Lung (tissue), 12 donors: Measurements from ENCODE around the gene HSPA6. TPM values are rescaled to one million over a fixed set of nuclear protein-coding genes. Genes with fewer than 3 reads are reported as not detected.
A peak's percentile ranks its signal among the peaks of the same experiment; 100 is the strongest.

ENCODE experiments used
- ATAC-seq: fragments of 200-7000 bp; cut with Tn5 transposase; one replicate; pipeline ENCODE4 v1.9.1; 2020; ENCODE audit warnings: moderate number of reproducible peaks; ENCODE audit not compliant: insufficient read depth, low FRiP score
- DNase-seq, 3 donors: peaks; one replicate each; pipeline ENCODE4 v3.0.0-alpha.2; 2013 to 2017
- H3K27ac ChIP-seq, 2 donors: one replicate each; pipeline ENCODE4 v1.5.1; 2013; ENCODE audit warnings: mild to moderate bottlenecking in 2 of 2, moderate library complexity in 2 of 2, control low read depth in 1 of 2, inconsistent platforms in 1 of 2, low read depth in 1 of 2, low read length in 1 of 2
- H3K27me3 ChIP-seq, 3 donors: one replicate each; pipeline ENCODE4 v1.5.1; 2013; ENCODE audit warnings: low read length in 2 of 3; ENCODE audit not compliant: control insufficient read depth in 3 of 3, insufficient read depth in 3 of 3
- H3K36me3 ChIP-seq, 4 donors: one replicate each; pipeline ENCODE4 v1.5.1; 2013; ENCODE audit warnings: low read length in 4 of 4, mild to moderate bottlenecking in 1 of 4, moderate library complexity in 1 of 4; ENCODE audit not compliant: control insufficient read depth in 4 of 4, insufficient read depth in 4 of 4
- H3K4me1 ChIP-seq, 5 donors: one replicate each; pipeline ENCODE4 v1.5.1; 2013; ENCODE audit warnings: low read length in 5 of 5, mild to moderate bottlenecking in 2 of 5, moderate library complexity in 1 of 5; ENCODE audit not compliant: control insufficient read depth in 5 of 5, insufficient read depth in 5 of 5
- H3K4me3 ChIP-seq: one replicate; pipeline ENCODE4 v1.5.1; 2013; ENCODE audit warnings: mild to moderate bottlenecking, control low read depth, moderate library complexity
- H3K9ac ChIP-seq, 2 donors: one replicate each; pipeline ENCODE4 v1.5.1; 2013; ENCODE audit warnings: low read length in 2 of 2, control low read depth in 1 of 2; ENCODE audit not compliant: insufficient read depth in 1 of 2
- H3K9me3 ChIP-seq, 4 donors: one replicate each; pipeline ENCODE4 v1.5.1; 2013; ENCODE audit warnings: low read length in 3 of 4, mild to moderate bottlenecking in 1 of 4, moderate library complexity in 1 of 4; ENCODE audit not compliant: control insufficient read depth in 4 of 4, insufficient read depth in 3 of 4
- WGBS, 2 donors: extraction: QIAGEN DNeasy Blood & Tissue Kit; methylation state at CpG; one replicate each; pipeline ENCODE4 v1.1.7; 2013; 5-methylcytosine and 5-hydroxymethylcytosine counted together
- polyA plus RNA-seq, 2 donors: library from polyadenylated mRNA; stranded (reverse); fragments of 200-250 nt; gene quantifications; one replicate each; pipeline ENCODE4 v1.2.1, GENCODE V29; 2013
- total RNA-seq, 2 donors: library from RNA; depleted of rRNA in 1 of 2; stranded (reverse); fragments of >200 nt in 1 of 2; gene quantifications; one replicate each; pipeline ENCODE4 v1.2.1, GENCODE V29; 2014 to 2021
- TF ChIP-seq, protein P1 (sequence below): IDR thresholded peaks from 2 replicates; pipeline ENCODE4 v1.5.1; 2012; ENCODE audit warnings: mild to moderate bottlenecking; ENCODE audit errors: control extremely low read depth, extremely low read depth
- donor health status: control.
- donor health status: control.
- donor health status: Bipolar disorder and iron deficiency.
- donor health status: healthy.
- donor health status: DM: yes; HTN: yes; CAD: no.

Gene HSPA6
- total and polyA plus RNA-seq, 4 donors = 11.7 to 42.5 (median 25.2) TPM

DNA sequence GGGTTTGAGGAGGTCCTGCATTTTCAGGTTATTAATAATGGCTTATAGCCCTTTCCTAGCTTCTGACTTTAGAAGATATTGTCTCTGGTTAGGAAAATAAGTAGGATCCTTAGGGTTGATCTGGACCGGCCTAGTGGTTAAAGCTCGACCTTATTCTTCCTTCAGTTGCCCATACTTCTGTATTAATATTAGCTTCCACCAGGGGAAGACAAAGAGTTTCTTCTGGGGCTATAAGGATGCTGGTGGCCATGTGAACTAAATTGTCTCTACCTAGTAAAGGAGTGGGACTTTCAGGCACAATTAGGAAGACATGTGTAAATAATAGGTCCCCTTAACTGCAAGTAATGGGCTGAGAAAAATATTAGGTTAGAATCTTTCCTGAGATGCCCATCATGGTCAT, 39.7 kb upstream of the HSPA6 start:
- 77 to 80% methylated on average over 2 of the region's 2 CpGs for WGBS, 2 donors
- Histone ChIP-seq H3K36me3 (no peaks in the 10 kb centered on the region), H3K27me3 (peaks cover 4 to 23% (median 15%) of the 10 kb centered on the region in 3 donors), H3K4me3 (no peak overlapping the region), H3K9me3 (no peaks in the 10 kb centered on the region), H3K9ac (no peak overlapping the region), H3K4me1 (no peaks in the 10 kb centered on the region), H3K27ac (no peak overlapping the region)
- ATAC-seq = no peak
- no peak for DNase-seq
- TF ChIP-seq, protein P1, sequence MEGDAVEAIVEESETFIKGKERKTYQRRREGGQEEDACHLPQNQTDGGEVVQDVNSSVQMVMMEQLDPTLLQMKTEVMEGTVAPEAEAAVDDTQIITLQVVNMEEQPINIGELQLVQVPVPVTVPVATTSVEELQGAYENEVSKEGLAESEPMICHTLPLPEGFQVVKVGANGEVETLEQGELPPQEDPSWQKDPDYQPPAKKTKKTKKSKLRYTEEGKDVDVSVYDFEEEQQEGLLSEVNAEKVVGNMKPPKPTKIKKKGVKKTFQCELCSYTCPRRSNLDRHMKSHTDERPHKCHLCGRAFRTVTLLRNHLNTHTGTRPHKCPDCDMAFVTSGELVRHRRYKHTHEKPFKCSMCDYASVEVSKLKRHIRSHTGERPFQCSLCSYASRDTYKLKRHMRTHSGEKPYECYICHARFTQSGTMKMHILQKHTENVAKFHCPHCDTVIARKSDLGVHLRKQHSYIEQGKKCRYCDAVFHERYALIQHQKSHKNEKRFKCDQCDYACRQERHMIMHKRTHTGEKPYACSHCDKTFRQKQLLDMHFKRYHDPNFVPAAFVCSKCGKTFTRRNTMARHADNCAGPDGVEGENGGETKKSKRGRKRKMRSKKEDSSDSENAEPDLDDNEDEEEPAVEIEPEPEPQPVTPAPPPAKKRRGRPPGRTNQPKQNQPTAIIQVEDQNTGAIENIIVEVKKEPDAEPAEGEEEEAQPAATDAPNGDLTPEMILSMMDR = no peak

DNA sequence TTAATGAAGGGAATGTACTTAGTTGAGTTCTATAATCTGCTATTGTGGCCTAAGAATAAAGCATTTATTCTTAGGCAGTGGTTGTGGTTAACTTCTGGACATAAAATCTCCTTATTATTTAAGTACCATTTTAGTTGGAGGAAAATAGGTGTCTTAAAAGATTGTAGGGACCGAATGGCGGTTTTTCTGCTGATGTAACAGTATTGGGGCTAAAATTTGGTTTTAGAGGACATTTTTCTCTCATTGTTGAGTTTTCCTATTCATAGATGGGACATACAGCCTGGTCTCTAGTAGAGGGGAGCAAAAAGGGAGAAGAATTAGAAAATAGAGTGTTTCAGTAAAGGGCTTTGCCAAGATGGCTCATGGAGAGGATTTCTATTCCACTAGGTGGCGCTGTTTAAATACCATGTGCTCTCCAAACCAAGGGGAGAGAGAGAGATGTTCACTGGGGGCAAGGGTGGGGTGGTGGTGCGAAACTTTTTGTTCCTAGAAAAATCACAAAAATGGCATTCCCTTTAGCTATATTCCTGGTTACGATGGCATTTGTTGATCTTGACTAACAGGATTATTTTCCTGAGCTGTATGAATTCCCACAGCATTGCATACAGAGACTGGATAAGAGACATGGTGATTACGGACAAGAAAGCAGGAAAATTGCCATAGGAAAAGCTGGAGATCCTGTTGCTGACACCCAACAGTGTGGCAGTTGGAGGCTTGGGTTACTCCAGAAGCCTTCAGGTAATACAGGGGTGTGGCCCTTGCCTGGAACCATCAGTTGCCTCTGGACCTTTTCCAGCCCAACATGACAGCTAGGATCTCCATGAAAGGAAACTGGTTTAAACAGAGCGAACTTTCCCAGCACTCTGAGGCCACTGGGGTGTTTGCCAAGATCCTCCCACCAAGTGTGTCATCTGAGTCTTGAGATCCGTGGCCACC, 37.3 kb upstream of the HSPA6 start:
- Histone ChIP-seq H3K4me1 (no peaks in the 10 kb centered on the region), H3K27ac (peak overlapping the region in 1 of 2 donors; percentile 11), H3K9ac (no peak overlapping the region), H3K36me3 (no peaks in the 10 kb centered on the region), H3K9me3 (no peaks in the 10 kb centered on the region), H3K4me3 (no peak overlapping the region), H3K27me3 (peaks cover 1 to 17% (median 17%) of the 10 kb centered on the region in 3 donors)
- DNase-seq (peak; percentile 42 to 73 (median 67)), ATAC-seq (no peak)
- TF ChIP-seq, protein P1 = peak; percentile 83
- 36 to 47% methylated on average over 8 of the region's 8 CpGs for WGBS, 2 donors

DNA sequence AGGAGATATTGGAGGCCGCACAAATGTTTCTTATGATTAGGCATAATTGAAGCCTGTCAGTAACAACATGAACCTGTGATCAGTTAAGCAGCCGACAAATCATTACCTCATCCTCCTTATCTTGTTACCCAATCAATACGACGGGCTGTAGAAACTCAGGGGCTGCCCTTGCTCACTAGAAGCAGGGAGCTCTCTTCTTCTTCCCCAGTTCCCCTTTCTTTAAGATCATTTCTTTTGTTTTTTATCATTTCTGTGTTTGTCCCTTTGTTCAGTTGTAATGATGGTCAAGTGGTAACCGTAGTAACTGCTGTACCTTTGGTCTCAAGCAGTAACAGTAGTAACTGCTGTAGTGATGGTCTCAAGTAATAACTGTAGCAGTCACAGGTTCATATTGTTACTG, 32.9 kb upstream of the HSPA6 start:
- no peak overlapping the region for H3K27ac ChIP-seq
- H3K4me1 ChIP-seq = no peaks in the 10 kb centered on the region
- TF ChIP-seq, protein P1 = no peak
- no peaks in the 10 kb centered on the region for H3K36me3 ChIP-seq
- H3K9ac ChIP-seq = no peak overlapping the region
- no peak overlapping the region for H3K4me3 ChIP-seq
- peaks cover 0 to 18% (median 6%) of the 10 kb centered on the region in 3 donors for H3K27me3 ChIP-seq
- WGBS, 2 donors = 31 to 62% methylated on average over 5 of the region's 5 CpGs
- DNase-seq (no peak), ATAC-seq (no peak)
- no peaks in the 10 kb centered on the region for H3K9me3 ChIP-seq
